Measurements from ENCODE around the gene CRYZ. TPM values are rescaled to one million over a fixed set of nuclear protein-coding genes. Genes with fewer than 3 reads are reported as not detected.
A peak's percentile ranks its signal among the peaks of the same experiment; 100 is the strongest.

The CRYZ gene
- 10 to 100 TPM; 26.7 to 34.2 TPM for total RNA-seq

GRCh38 chr1:74732960-74733603, at the start of gene CRYZ, which contains the start of gene TYW3:
TSS of gene CRYZ (minus strand) at chr1:74733050. CDS start at chr1:74724821, 8,229 bp downstream.
TSS of gene TYW3 (plus strand) at chr1:74733152. CDS start at chr1:74733245, 93 bp downstream.
- ChIA-PET CTCF (interaction anchor here (0.7 to 2.4 kb wide), 18 partner anchors 7 to 387 kb away, joined by 3 to 18 read pairs (median 4); no protein-coding TSS in a partner anchor), POLR2A (interaction anchor here (0.7 kb wide), 1 partner anchor 21 kb away, joined by 7 read pairs; no protein-coding TSS in a partner anchor)
- DNase-seq (peak; percentile 91), ATAC-seq (peak; percentile 80)
- peak within 1 kb of the TSS; percentile 99 for H3K27ac Mint-ChIP-seq
- peaks cover 28% of the 10 kb centered on the region for H3K36me3 Mint-ChIP-seq (ENCODE audit: low read depth)
- H3K4me3 Mint-ChIP-seq, result peak within 1 kb of the TSS; percentile 95
- no peaks in the 10 kb centered on the region for H3K27me3 Mint-ChIP-seq
- intact Hi-C loops (cut with DNase I, micrococcal nuclease), result loop anchor here (1.0 to 10.0 kb wide), 5 partner anchors 30 to 1052 kb away; partner anchors contain the start of genes ACADM (in 2 of the 2), FPGT (in 2 of the 2), LRRIQ3 (in 2 of the 2) and RABGGTB (in 1 of the 2)
- no peaks in the 10 kb centered on the region for H3K9me3 Mint-ChIP-seq (ENCODE audit: low read depth)
- H3K4me1 Mint-ChIP-seq, result peaks cover 52% of the 10 kb centered on the region

DNA sequence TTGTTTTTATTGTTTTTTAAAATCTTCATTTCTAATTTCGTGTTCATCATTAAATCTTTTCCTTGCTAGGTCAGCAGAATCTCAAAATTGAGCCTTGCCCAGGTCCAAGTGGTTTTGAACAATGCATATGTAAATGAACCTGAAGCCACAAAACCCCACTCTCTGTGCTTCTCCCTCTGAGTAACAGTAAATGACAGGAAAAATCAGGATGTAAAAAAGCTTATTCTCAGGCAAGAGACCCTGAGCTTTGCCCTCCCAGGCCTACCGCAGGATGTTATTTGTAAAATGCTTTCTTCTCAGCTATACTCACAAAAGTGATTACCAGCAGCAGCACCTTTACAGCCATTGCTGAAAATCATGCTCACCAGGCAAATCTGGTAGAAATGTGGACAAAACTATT, 47.7 kb upstream of the CRYZ start:
- Mint-ChIP-seq H3K4me3 (no peak overlapping the region), H3K4me1 (no peaks in the 10 kb centered on the region), H3K27me3 (peaks cover 16% of the 10 kb centered on the region), H3K9me3 (ENCODE audit: low read depth) (no peaks in the 10 kb centered on the region), H3K36me3 (ENCODE audit: low read depth) (no peaks in the 10 kb centered on the region), H3K27ac (no peak overlapping the region)
- no peak for DNase-seq
- CTCF ChIA-PET, result interaction anchor here (1.7 kb wide), 1 partner anchor 9 kb away, joined by 7 read pairs; no protein-coding TSS in a partner anchor
- intact Hi-C loops (cut with DNase I, micrococcal nuclease), result no loop called here
- POLR2A ChIA-PET, result no interaction called here
- no peak for ATAC-seq

GRCh38 chr1:74779750-74780149, 46.9 kb upstream of the CRYZ start:
- POLR2A ChIA-PET, result no interaction called here
- no peak for ATAC-seq
- intact Hi-C loops (cut with DNase I, micrococcal nuclease), result loop anchor here in 1 of 2 experiments (10.0 kb wide), 1 partner anchor 855 kb away; no protein-coding TSS in a partner anchor

DNA sequence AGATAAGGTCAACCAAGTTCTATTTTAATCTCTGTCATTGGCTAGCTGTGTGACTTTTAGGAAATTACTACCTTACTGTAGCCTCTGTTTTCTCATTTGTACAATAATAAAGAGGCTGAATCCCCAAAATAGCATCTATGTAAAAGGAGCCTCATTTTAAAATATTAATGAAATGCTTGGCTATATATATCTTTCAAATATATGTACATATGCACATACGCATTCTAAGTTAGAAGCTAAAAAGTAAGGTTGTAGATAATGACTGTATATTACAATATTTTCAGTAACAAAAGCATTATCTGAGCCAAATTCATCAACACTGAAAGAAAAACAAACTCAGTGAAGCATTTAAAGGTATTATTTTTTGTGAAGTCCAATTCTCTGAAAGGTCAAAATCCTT, 44.7 kb upstream of the CRYZ start:
- intact Hi-C loops (cut with DNase I, micrococcal nuclease), result loop anchor here in 1 of 2 experiments (10.0 kb wide), 1 partner anchor 857 kb away; no protein-coding TSS in a partner anchor

More at GRCh38 chr1:74779750-74780149, 46.9 kb upstream of the CRYZ start:
- no peaks in the 10 kb centered on the region for H3K36me3 Mint-ChIP-seq (ENCODE audit: low read depth)
- no peak for DNase-seq
- H3K27me3 Mint-ChIP-seq, result peaks cover 15% of the 10 kb centered on the region
- H3K27ac Mint-ChIP-seq, result no peak overlapping the region
- H3K4me3 Mint-ChIP-seq, result no peak overlapping the region
- H3K9me3 Mint-ChIP-seq (ENCODE audit: low read depth), result no peaks in the 10 kb centered on the region
- CTCF ChIA-PET, result no interaction called here
- H3K4me1 Mint-ChIP-seq, result no peaks in the 10 kb centered on the region

DNA sequence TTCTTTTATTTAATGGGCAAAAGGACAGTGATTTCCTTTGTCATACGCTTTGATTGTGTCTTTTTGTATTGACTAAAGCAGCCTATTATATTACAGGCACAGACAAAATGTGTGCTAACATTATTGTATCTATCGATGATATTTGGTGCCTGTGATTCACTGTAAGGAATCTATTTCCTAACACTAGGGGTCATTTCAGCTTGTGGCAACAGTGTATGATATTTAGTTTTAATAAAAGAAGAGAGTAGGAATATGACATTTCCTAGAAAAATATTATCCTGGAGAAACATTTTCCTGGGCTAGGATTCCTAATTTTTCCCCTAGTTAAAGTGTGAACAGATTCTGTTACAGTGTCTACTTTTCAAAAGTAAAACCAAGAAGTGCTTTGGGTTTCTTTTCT, 42.9 kb upstream of the CRYZ start:
- intact Hi-C loops (cut with DNase I, micrococcal nuclease), result loop anchor here in 1 of 2 experiments (10.0 kb wide), 1 partner anchor 859 kb away; no protein-coding TSS in a partner anchor
- no peaks in the 10 kb centered on the region for H3K36me3 Mint-ChIP-seq (ENCODE audit: low read depth)
- H3K4me1 Mint-ChIP-seq, result no peaks in the 10 kb centered on the region
- no peak overlapping the region for H3K27ac Mint-ChIP-seq
- POLR2A ChIA-PET, result no interaction called here
- H3K27me3 Mint-ChIP-seq, result peaks cover 15% of the 10 kb centered on the region
- ATAC-seq (no peak), DNase-seq (no peak)
- CTCF ChIA-PET, result interaction anchor here (0.7 to 2.9 kb wide), 5 partner anchors 8 to 840 kb away, joined by 3 to 8 read pairs (median 5); no protein-coding TSS in a partner anchor
- no peaks in the 10 kb centered on the region for H3K9me3 Mint-ChIP-seq (ENCODE audit: low read depth)
- no peak overlapping the region for H3K4me3 Mint-ChIP-seq

More for the DNA sequence above, 44.7 kb upstream of the CRYZ start:
- ChIA-PET CTCF (interaction anchor here (2.9 kb wide), 1 partner anchor 11 kb away, joined by 8 read pairs; no protein-coding TSS in a partner anchor), POLR2A (no interaction called here)
- Mint-ChIP-seq H3K27ac (no peak overlapping the region), H3K9me3 (ENCODE audit: low read depth) (no peaks in the 10 kb centered on the region), H3K4me3 (no peak overlapping the region), H3K4me1 (no peaks in the 10 kb centered on the region), H3K27me3 (peaks cover 13% of the 10 kb centered on the region), H3K36me3 (ENCODE audit: low read depth) (no peaks in the 10 kb centered on the region)
- no peak for ATAC-seq
- no peak for DNase-seq

- no peaks in the 10 kb centered on the region for H3K36me3 Mint-ChIP-seq (ENCODE audit: low read depth)
- H3K27ac Mint-ChIP-seq, result no peak overlapping the region
- ChIA-PET POLR2A (no interaction called here), CTCF (no interaction called here)
- no peak for ATAC-seq
- no peaks in the 10 kb centered on the region for H3K9me3 Mint-ChIP-seq (ENCODE audit: low read depth)
- no peak overlapping the region for H3K4me3 Mint-ChIP-seq
- DNase-seq, result no peak
- no peaks in the 10 kb centered on the region for H3K4me1 Mint-ChIP-seq
- peaks cover 9% of the 10 kb centered on the region for H3K27me3 Mint-ChIP-seq
- intact Hi-C loops (cut with DNase I, micrococcal nuclease), result loop anchor here (5.0 to 10.0 kb wide), 2 partner anchors 354 to 861 kb away; no protein-coding TSS in a partner anchor
These were observed 40.7 kb upstream of the CRYZ start for GRCh38 chr1:74773582-74773981.

- no peak overlapping the region for H3K27ac Mint-ChIP-seq
- POLR2A ChIA-PET, result no interaction called here
- ATAC-seq, result no peak
- H3K36me3 Mint-ChIP-seq (ENCODE audit: low read depth), result peaks cover 3% of the 10 kb centered on the region
- CTCF ChIA-PET, result interaction anchor here (2.0 kb wide), 1 partner anchor 430 kb away, joined by 17 read pairs; no protein-coding TSS in a partner anchor
- DNase-seq, result no peak
- peaks cover 9% of the 10 kb centered on the region for H3K27me3 Mint-ChIP-seq
- no peaks in the 10 kb centered on the region for H3K9me3 Mint-ChIP-seq (ENCODE audit: low read depth)
- H3K4me1 Mint-ChIP-seq, result no peaks in the 10 kb centered on the region
- no peak overlapping the region for H3K4me3 Mint-ChIP-seq
- intact Hi-C loops (cut with DNase I, micrococcal nuclease), result loop anchor here (1.0 to 10.0 kb wide), 4 partner anchors 354 to 862 kb away; no protein-coding TSS in a partner anchor
These were observed 40.1 kb upstream of the CRYZ start for GRCh38 chr1:74772945-74773344.

- ChIA-PET POLR2A (no interaction called here), CTCF (interaction anchor here (0.5 to 2.0 kb wide), 12 partner anchors 8 to 939 kb away, joined by 3 to 17 read pairs (median 3); no protein-coding TSS in a partner anchor)
- peaks cover 3% of the 10 kb centered on the region for H3K36me3 Mint-ChIP-seq (ENCODE audit: low read depth)
- H3K27ac Mint-ChIP-seq, result no peak overlapping the region
- H3K9me3 Mint-ChIP-seq (ENCODE audit: low read depth), result no peaks in the 10 kb centered on the region
- intact Hi-C loops (cut with DNase I, micrococcal nuclease), result loop anchor here (1.0 to 10.0 kb wide), 4 partner anchors 355 to 863 kb away; no protein-coding TSS in a partner anchor
- no peak overlapping the region for H3K4me3 Mint-ChIP-seq
- DNase-seq (peak; percentile 27), ATAC-seq (no peak)
- peaks cover 9% of the 10 kb centered on the region for H3K27me3 Mint-ChIP-seq
- H3K4me1 Mint-ChIP-seq, result no peaks in the 10 kb centered on the region
These were observed 39.2 kb upstream of the CRYZ start for GRCh38 chr1:74771913-74772515.

DNA sequence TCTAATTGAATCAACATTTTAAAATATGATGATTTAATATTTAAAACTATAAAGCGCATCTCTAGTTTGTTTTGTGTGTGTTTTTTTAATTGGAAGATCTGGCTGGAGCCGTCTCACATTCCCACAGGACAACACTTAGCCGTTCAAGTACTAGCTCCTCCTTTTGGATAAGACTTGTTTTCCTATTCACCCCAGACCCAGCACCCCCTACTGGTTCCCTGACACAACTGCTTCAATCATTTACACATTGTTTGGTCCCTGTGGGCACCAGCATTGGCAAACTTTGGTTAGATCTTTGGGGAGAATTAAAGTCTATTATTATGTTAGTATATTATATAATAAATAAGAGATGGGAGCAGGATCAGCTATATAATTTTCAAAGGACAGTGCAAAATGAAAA, 34.6 kb upstream of the CRYZ start:
- Mint-ChIP-seq H3K27me3 (peaks cover 2% of the 10 kb centered on the region), H3K36me3 (ENCODE audit: low read depth) (peaks cover 22% of the 10 kb centered on the region), H3K27ac (no peak overlapping the region), H3K9me3 (ENCODE audit: low read depth) (no peaks in the 10 kb centered on the region), H3K4me3 (no peak overlapping the region), H3K4me1 (peaks cover 13% of the 10 kb centered on the region)
- CTCF ChIA-PET, result interaction anchor here (1.2 to 2.3 kb wide), 3 partner anchors 9 to 34 kb away, joined by 4 to 8 read pairs (median 4); partner anchors contain the start of genes CRYZ and TYW3
- intact Hi-C loops (cut with DNase I, micrococcal nuclease), result loop anchor here in 1 of 2 experiments (10.0 kb wide), 2 partner anchors 957 to 1017 kb away; partner anchors contain the start of genes ACADM and RABGGTB
- POLR2A ChIA-PET, result no interaction called here
- DNase-seq (peak; percentile 18), ATAC-seq (no peak)

- Mint-ChIP-seq H3K36me3 (ENCODE audit: low read depth) (peaks cover 28% of the 10 kb centered on the region), H3K4me1 (peaks cover 20% of the 10 kb centered on the region), H3K9me3 (ENCODE audit: low read depth) (no peaks in the 10 kb centered on the region), H3K27ac (no peak overlapping the region), H3K4me3 (no peak overlapping the region), H3K27me3 (no peaks in the 10 kb centered on the region)
- POLR2A ChIA-PET, result no interaction called here
- ATAC-seq (no peak), DNase-seq (no peak)
- CTCF ChIA-PET, result interaction anchor here (1.6 to 2.3 kb wide), 2 partner anchors 10 to 28 kb away, joined by 4 to 8 read pairs; no protein-coding TSS in a partner anchor
- intact Hi-C loops (cut with DNase I, micrococcal nuclease), result loop anchor here in 1 of 2 experiments (10.0 kb wide), 2 partner anchors 958 to 1018 kb away; partner anchors contain the start of genes ACADM and RABGGTB
These were observed 33.7 kb upstream of the CRYZ start for GRCh38 chr1:74766579-74766978.

DNA sequence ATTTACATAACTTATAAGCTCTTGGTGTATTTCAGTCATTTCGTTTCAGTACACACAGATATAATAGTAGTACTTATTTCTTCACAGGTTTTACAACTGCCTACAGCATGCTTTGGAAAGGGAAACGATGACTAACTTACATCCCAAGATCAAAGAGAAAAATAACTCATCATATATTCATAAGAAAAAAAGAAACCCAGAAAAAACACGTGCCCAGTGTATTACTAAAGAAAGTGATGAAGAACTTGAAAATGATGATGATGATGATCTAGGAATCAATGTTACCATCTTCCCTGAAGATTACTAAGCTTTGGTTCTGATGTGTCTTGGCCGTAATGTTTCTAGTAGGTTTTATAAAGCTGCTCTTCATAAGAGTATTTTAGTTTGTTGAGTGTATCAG, 31.0 kb upstream of the CRYZ start:
- Mint-ChIP-seq H3K27me3 (no peaks in the 10 kb centered on the region), H3K4me3 (no peak overlapping the region), H3K27ac (peak overlapping the region; percentile 67), H3K9me3 (ENCODE audit: low read depth) (no peaks in the 10 kb centered on the region), H3K36me3 (ENCODE audit: low read depth) (peaks cover 49% of the 10 kb centered on the region), H3K4me1 (peaks cover 22% of the 10 kb centered on the region)
- POLR2A ChIA-PET, result interaction anchor here (1.0 to 1.3 kb wide), 2 partner anchors 8 to 19 kb away, joined by 3 read pairs; no protein-coding TSS in a partner anchor
- ATAC-seq (peak; percentile 89), DNase-seq (no peak)
- intact Hi-C loops (cut with DNase I, micrococcal nuclease), result loop anchor here in 1 of 2 experiments (2.0 to 10.0 kb wide), 3 partner anchors 31 to 1021 kb away; partner anchors contain the start of genes ACADM, CRYZ, RABGGTB and TYW3
- CTCF ChIA-PET, result interaction anchor here (0.8 to 1.3 kb wide), 4 partner anchors 8 to 74 kb away, joined by 3 to 5 read pairs (median 4); no protein-coding TSS in a partner anchor
